NT2/D1 (cell line): Measurements from ENCODE around the gene DCBLD2.

ENCODE experiments used
- SUZ12 ChIP-seq: IDR thresholded peaks from 2 replicates; pipeline ENCODE4 v1.6.1; 2011; ENCODE audit not compliant: insufficient read length, insufficient read depth; ENCODE audit errors: extremely low read depth
- YY1 ChIP-seq: IDR thresholded peaks from 2 replicates; pipeline ENCODE4 v1.6.1; 2011; ENCODE audit not compliant: insufficient read length, insufficient read depth
- ZNF274 ChIP-seq: IDR thresholded peaks from 2 replicates; pipeline ENCODE4 v1.6.1; 2011; ENCODE audit warnings: mild to moderate bottlenecking, low read depth, low read length

GRCh38 chr3:98843266-98843959 lies 58.1 kb downstream of the DCBLD2 start:
- TF ChIP-seq YY1 (no peak), SUZ12 (no peak), ZNF274 (no peak)
